Stimulated activated naive B cell treated with anti-CD40 and anti-IgM and Interleukin-4, amounts not matched to agents 10 μg/mL and 1 μg/mL and 100 μg/mL, for 72 hours (primary cell): ENCODE data around the gene RNF135.
A peak's percentile ranks its signal among the peaks of the same experiment; 100 is the strongest.
"Not testable (repeated sequence)": the region's sequence is repeated elsewhere in the genome, so short reads cannot be mapped to it uniquely, and the experiment has no call there.

Experiments
- ATAC-seq, 2 donors: fragments of 150-1000 bp; cut with Tn5 transposase; replicated peaks; 2 replicates each; pipeline ENCODE4 v1.10.0; 2021; ENCODE audit warnings: moderate library complexity in 1 of 2
- DNase-seq: peaks from one replicate; pipeline ENCODE4 v3.0.0; 2021
- H3K27ac Mint-ChIP-seq: one replicate; pipeline ENCODE4 v1.8.0; 2022; ENCODE audit warnings: mild to moderate bottlenecking, mixed read lengths
- H3K27me3 Mint-ChIP-seq, 2 donors: one replicate each; pipeline ENCODE4 v1.8.0; 2022; ENCODE audit warnings: mixed read lengths in 2 of 2
- H3K36me3 Mint-ChIP-seq, 2 donors: one replicate each; pipeline ENCODE4 v1.8.0; 2022; ENCODE audit warnings: mixed read lengths in 2 of 2, mild to moderate bottlenecking in 1 of 2
- H3K4me1 Mint-ChIP-seq, 2 donors: one replicate each; pipeline ENCODE4 v1.8.0; 2022; ENCODE audit warnings: mixed read lengths in 2 of 2, mild to moderate bottlenecking in 1 of 2
- H3K4me3 Mint-ChIP-seq, 2 donors: one replicate each; pipeline ENCODE4 v1.8.0; 2022; ENCODE audit warnings: mild to moderate bottlenecking in 2 of 2, mixed read lengths in 2 of 2, moderate library complexity in 1 of 2
- H3K9me3 Mint-ChIP-seq, 2 donors: one replicate each; pipeline ENCODE4 v1.8.0; 2022; ENCODE audit warnings: mixed read lengths in 2 of 2, mild to moderate bottlenecking in 1 of 2

The RNF135 gene

DNA sequence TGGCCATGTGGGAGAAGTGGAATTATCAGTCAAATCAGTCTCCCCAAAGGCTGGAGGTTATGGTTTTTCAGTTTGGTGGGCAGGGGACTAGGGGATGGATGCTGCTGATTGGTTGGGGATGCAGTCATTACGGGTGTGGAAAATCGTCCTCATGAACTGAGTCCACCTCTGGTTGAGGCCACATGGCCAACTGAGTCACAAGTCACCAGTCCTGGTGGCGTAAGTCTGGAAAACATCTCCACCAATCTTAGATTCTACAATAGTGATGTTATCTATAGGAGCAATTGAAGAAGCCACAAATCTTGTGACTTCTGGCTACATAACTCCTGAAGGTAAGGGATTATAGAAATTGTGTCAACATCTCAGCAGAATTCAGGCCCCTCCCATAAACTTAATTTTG, 5.2 kb upstream of the RNF135 start:
- ATAC-seq = no peak
- no peaks in the 10 kb centered on the region for H3K9me3 Mint-ChIP-seq

DNA sequence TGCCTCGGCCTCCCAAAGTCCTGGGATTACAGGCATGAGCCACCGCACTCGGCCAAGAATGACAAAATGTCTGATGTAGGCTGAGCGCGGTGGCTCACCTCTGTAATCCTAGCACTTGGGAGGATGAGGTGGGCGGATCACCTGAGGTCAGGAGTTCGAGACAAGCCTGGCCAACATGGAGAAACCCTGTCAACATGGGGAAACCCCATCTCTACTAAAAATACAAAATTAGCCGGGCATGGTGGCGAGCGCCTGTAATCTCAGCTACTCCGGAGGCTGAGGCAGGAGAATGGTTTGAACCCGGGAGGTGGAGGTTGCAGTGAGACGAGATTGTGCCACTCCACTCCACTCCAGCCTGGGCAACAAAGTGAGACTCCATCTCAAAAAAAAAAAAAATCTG, 2.9 kb upstream of the RNF135 start:
- H3K9me3 Mint-ChIP-seq = not testable (repeated sequence)

More for the DNA sequence above, 5.2 kb upstream of the RNF135 start:
- peaks cover 28 to 53% of the 10 kb centered on the region in 2 donors for H3K4me1 Mint-ChIP-seq
- H3K36me3 Mint-ChIP-seq = no peaks in the 10 kb centered on the region
- no peak overlapping the region for H3K4me3 Mint-ChIP-seq
- no peaks in the 10 kb centered on the region for H3K27me3 Mint-ChIP-seq
- no peak for DNase-seq
- H3K27ac Mint-ChIP-seq = no peak overlapping the region

DNA sequence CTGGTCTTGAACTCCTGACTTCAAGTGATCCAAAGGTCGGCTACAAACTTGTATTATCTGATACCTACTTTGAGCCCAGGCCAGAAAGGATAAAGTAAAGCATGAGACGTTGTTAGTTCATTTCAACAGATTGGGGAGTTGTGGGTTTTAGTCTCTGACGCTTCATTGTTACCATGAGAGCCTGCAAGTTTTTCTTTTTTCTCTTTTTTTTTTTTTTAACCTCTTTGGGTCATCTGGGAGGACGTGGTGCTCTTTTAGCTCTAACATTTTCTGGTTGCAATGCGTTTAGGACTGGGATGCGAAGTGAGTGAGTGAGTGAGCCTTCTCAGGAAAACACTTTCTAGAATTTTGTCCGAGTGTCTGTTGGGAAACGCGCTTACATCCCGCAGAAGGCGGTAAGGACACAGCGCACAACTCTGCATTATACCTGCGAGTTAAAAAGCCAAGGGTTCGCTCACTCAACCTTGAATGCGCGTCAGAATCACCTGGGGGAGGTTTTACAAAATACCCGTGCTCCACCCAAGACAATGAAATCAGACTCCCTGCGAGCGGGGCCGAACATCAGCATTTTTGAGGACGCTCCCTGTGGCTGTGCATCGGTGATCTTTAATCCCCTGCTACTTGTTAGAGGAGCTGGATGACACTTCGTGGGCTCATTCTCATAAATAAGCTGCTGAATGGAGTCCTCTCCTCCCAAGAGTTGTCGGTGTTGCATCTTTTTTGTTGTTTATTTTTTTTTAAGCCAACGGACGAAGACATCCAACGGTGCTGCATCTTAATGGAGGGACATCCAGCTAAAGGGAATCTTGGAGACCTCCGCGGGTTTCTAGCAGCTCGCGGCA, 629 bp upstream of the RNF135 start:
- Mint-ChIP-seq H3K4me1 (peaks cover 25 to 59% of the 10 kb centered on the region in 2 donors), H3K4me3 (peak overlapping the region; percentile 98), H3K27me3 (no peaks in the 10 kb centered on the region), H3K36me3 (peaks cover 10 to 18% of the 10 kb centered on the region in 2 donors), H3K9me3 (peaks cover 0 to 4% of the 10 kb centered on the region in 2 donors), H3K27ac (peak overlapping the region; percentile 98)
- ATAC-seq (peak; percentile 20 to 27), DNase-seq (peak; percentile 37)

More for the DNA sequence above, 2.9 kb upstream of the RNF135 start:
- H3K27me3 Mint-ChIP-seq, DNase-seq, H3K27ac Mint-ChIP-seq: not testable (repeated sequence)
- Mint-ChIP-seq H3K36me3 (peaks cover 6 to 13% of the 10 kb centered on the region in 2 donors), H3K4me1 (peaks cover 24 to 49% of the 10 kb centered on the region in 2 donors), H3K4me3 (peak overlapping the region; percentile 72 to 76)
- ATAC-seq = peak; percentile 4 to 5

DNA sequence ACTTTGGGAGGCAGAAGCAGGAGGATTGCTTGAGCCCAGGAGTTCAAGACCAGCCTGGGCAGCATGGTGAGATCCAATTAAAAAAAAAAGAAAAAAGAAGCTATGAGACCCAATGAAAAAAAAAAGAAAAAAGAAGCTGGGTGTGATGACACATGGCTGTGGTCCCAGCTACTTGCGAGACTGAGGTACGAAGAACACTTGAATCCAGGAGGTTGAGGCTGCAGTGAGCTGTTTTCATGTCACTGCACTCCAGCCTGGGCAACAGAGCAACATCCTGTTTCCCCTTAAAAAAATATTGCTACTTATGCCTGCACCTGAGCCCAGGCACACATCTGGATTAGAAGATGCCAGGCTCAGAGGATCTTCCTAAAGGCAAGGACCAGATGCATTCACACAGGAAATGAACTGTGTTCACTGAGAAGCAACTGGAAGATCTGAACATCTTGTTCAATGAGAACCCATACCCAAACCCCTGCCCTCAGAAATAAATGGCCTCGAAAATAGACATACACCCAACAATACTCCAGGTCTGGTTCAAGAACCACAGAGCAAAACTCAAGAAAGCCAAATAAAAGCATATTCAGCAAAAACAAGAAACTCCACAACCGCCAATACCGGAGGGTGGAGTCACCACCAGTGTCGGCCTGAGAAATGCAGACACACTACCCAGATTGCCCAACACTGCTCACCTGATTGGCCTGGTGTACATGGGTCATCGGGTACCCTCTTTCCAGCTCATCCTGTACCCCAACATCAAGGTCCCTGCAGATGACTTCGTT, 4.4 kb downstream of the RNF135 start:
- ATAC-seq = no peak
- no peak for DNase-seq
- Mint-ChIP-seq H3K4me1 (peaks cover 15 to 54% of the 10 kb centered on the region in 2 donors), H3K27ac (no peak overlapping the region), H3K27me3 (no peaks in the 10 kb centered on the region), H3K4me3 (no peak overlapping the region), H3K36me3 (peaks cover 21 to 36% of the 10 kb centered on the region in 2 donors), H3K9me3 (peaks cover 1 to 4% of the 10 kb centered on the region in 2 donors)

DNA sequence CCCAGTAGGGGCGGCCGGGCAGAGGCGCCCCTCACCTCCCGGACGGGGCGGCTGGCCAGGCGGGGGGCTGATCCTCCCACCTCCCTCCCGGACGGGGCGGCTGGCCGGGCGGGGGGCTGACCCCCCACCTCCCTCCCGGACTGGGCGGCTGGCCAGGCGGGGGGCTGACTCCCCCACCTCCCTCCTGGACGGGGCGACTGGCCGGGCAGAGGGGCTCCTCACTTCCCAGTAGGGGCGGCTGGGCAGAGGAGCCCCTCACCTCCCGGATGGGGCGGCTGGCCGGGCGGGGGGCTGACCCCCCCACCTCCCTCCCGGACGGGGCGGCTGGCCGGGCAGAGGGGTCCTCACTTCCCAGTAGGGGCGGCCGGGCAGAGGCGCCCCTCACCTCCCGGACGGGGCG, 9.1 kb downstream of the RNF135 start:
- H3K27ac Mint-ChIP-seq, ATAC-seq, DNase-seq, H3K4me3 Mint-ChIP-seq, H3K27me3 Mint-ChIP-seq, H3K9me3 Mint-ChIP-seq: not testable (repeated sequence)
- peaks cover 18 to 36% of the 10 kb centered on the region in 2 donors for H3K4me1 Mint-ChIP-seq
- H3K36me3 Mint-ChIP-seq = peaks cover 18 to 28% of the 10 kb centered on the region in 2 donors

DNA sequence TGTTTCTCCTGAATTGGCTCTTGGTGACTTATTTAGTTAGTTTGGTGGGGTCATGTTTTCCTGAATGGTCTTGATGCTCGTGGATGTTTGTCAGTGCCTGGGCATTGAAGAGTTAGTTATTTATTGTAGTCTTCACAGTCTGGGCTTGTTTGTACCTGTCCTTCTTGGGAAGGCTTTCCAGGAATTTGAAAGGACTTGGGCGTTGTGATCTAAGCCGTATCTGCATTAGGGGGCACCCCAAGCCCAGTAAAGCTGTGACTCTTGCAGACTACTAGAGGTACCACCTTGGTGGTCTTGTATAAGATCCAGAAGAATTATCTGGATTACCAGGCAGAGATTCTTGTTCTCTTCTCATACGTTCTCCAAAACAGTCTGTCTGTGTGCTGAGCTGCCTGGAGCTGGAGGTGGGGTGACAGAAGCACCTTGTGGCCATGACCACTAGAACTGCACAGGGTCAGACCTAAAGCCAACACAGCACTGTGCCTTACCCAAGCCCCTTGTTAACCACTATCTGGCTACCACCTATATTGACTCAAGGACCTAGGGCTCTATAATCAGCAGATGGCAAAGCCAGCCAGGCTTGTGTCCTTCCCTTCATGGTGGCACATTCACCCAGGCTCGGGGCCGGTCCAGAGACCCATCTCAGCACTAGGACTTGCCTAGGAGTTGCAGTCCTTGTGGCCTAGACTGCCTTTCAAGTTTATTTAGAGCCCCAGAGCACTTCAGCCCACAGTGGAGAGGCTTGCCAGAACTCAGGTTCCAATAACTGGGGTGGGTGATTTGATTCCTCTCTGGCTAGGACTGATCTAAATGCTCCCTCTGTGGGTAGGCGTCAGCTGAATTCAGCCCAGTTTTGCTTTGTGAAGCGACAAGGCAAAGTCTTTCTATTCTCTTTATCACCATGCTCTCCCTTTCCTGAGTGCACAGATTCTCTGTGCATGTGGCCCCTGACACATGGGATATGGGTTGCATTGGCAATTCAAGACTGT, 11.0 kb downstream of the RNF135 start:
- Mint-ChIP-seq H3K27ac (peak overlapping the region; percentile 4), H3K27me3 (no peaks in the 10 kb centered on the region), H3K4me3 (no peak overlapping the region), H3K4me1 (peaks cover 18 to 25% of the 10 kb centered on the region in 2 donors), H3K36me3 (peaks cover 18 to 25% of the 10 kb centered on the region in 2 donors), H3K9me3 (no peaks in the 10 kb centered on the region)
- DNase-seq (no peak), ATAC-seq (no peak)

DNA sequence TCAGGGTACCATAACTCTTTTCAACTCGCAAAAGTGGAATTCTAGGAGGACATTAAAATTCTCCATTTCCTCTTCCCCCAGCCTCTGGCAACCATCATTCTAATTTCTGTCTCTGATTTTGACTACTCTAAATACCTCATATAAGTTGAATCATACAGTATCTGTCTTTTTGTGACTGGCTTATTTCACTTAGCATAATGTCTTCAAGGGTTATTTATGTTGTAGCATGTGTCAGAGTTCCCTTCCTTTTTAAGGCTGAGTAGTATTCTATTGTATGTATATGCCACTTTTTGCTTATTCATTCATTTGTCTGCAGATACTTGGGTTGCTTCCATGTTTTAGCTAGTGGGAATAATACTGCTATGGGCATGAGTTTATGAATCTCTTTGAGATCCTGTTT, 12.0 kb downstream of the RNF135 start:
- Mint-ChIP-seq H3K36me3 (peaks cover 21 to 27% of the 10 kb centered on the region in 2 donors), H3K4me3 (no peak overlapping the region), H3K9me3 (no peaks in the 10 kb centered on the region), H3K4me1 (peaks cover 18 to 21% of the 10 kb centered on the region in 2 donors), H3K27me3 (no peaks in the 10 kb centered on the region), H3K27ac (peak overlapping the region; percentile 21)
- ATAC-seq (no peak), DNase-seq (no peak)

DNA sequence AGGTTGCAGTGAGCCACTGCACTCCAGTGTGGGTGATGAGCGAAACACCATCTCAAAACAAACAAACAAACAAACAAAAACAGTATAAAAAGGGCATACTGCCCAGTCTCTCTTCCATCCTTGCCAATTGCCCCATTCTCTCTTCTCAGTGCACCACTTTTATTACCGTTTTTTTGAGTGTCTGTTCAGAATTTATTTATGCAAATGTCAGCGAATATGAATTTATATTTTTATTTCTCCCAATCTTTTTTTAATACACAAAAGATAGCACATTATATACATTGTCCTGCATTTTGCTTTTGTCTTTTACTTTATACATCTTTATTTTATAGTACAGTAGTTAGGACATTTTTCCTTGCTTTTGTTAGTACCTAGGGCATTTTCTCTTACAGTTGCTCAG, 19.6 kb downstream of the RNF135 start:
- no peak overlapping the region for H3K4me3 Mint-ChIP-seq
- peaks cover 18 to 32% of the 10 kb centered on the region in 2 donors for H3K36me3 Mint-ChIP-seq
- no peak overlapping the region for H3K27ac Mint-ChIP-seq
- ATAC-seq (no peak), DNase-seq (no peak)
- no peaks in the 10 kb centered on the region for H3K9me3 Mint-ChIP-seq
- H3K27me3 Mint-ChIP-seq = no peaks in the 10 kb centered on the region
- H3K4me1 Mint-ChIP-seq = no peaks in the 10 kb centered on the region

DNA sequence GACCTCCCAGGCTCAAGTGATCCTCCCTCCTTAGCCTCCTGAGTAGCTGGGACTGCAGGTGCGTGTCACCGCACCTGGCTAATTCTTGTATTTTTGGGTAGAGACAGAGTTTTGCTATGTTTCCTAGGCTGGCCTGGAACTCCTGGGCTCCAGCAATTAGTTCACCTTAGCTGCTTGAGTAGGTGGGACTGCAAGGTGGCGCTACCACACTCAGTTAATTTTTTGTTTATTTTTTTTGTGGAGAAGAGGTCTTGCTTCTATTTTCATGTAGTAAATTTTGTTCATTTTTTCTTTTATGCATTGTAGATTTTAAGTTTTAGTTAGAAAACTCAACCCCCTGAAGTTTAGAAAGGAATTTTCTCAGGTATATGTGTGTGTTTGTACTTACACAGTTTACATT, 21.7 kb downstream of the RNF135 start:
- no peak for ATAC-seq
- Mint-ChIP-seq H3K4me1 (peaks cover 0 to 2% of the 10 kb centered on the region in 2 donors), H3K4me3 (no peak overlapping the region), H3K9me3 (no peaks in the 10 kb centered on the region), H3K27ac (peak overlapping the region; percentile 20), H3K27me3 (no peaks in the 10 kb centered on the region), H3K36me3 (peaks cover 24 to 33% of the 10 kb centered on the region in 2 donors)
- no peak for DNase-seq

DNA sequence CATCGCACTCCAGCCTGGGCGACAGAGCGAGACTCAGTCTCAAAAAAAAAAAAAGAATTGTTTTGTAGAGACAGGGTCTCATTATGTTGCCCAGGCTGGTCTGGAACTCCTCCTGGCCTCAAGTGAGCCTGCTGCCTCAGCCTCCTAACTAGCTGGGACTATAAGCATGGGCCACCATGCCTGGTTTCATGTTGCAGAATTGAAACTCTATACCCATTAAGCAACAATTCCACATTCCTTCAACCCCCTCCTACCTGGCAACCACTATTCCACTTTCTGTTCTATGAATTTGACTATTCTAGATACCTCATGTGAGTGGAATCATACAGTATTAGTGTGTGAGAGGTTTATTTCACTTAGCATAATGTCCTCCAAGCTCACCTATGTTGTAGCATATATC, 24.5 kb downstream of the RNF135 start:
- no peak overlapping the region for H3K27ac Mint-ChIP-seq
- H3K4me1 Mint-ChIP-seq = peaks cover 0 to 2% of the 10 kb centered on the region in 2 donors
- H3K36me3 Mint-ChIP-seq = peaks cover 32 to 42% of the 10 kb centered on the region in 2 donors
- ATAC-seq = no peak
- no peak for DNase-seq
- H3K27me3 Mint-ChIP-seq = no peaks in the 10 kb centered on the region
- no peak overlapping the region for H3K4me3 Mint-ChIP-seq
- no peaks in the 10 kb centered on the region for H3K9me3 Mint-ChIP-seq

DNA sequence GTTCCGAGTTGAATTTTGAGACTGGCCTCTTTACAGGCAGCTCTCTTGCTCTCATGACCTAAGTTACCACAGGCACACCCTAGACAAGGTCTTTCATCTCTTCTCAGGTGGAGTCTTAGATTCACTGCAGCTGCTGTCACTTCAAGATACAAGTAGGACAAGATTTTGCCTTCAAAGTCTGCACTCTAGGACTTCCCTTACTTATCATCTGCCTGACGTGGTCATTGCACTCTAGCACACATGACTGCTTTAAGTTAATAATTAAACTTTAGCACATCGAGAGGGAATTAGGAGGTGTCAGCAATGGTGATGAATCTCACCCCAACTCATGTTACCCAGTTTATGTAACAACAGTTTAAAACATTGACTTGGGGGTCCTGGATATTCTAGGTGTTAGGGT, 25.6 kb downstream of the RNF135 start:
- Mint-ChIP-seq H3K36me3 (peaks cover 32 to 36% of the 10 kb centered on the region in 2 donors), H3K4me1 (peaks cover 0 to 2% of the 10 kb centered on the region in 2 donors), H3K9me3 (no peaks in the 10 kb centered on the region), H3K27ac (no peak overlapping the region), H3K27me3 (no peaks in the 10 kb centered on the region), H3K4me3 (no peak overlapping the region)
- no peak for ATAC-seq
- DNase-seq = no peak

DNA sequence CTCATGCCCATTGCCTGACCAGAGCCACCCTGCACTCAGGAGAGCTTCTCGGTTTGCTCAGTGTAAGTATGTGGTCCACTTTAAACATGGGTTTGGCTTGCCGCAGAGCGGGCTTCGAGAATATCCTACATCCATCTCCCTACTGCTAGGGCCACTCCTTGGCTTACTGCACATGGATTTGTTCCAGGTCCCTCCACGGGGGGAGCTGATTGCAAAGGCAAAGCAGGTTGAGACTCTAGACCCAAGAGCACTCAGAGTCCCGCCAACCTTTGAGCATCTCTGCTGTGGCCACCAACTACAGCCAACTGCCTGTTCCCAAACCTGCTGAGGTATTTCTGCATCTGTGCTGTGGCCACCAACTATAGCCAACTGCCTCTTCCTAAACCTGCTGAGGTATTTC, 26.4 kb downstream of the RNF135 start:
- no peaks in the 10 kb centered on the region for H3K27me3 Mint-ChIP-seq
- peaks cover 38 to 42% of the 10 kb centered on the region in 2 donors for H3K36me3 Mint-ChIP-seq
- no peak for ATAC-seq
- H3K9me3 Mint-ChIP-seq = no peaks in the 10 kb centered on the region
- H3K4me3 Mint-ChIP-seq = no peak overlapping the region
- no peak for DNase-seq
- no peak overlapping the region for H3K27ac Mint-ChIP-seq
- H3K4me1 Mint-ChIP-seq = peaks cover 0 to 2% of the 10 kb centered on the region in 2 donors

DNA sequence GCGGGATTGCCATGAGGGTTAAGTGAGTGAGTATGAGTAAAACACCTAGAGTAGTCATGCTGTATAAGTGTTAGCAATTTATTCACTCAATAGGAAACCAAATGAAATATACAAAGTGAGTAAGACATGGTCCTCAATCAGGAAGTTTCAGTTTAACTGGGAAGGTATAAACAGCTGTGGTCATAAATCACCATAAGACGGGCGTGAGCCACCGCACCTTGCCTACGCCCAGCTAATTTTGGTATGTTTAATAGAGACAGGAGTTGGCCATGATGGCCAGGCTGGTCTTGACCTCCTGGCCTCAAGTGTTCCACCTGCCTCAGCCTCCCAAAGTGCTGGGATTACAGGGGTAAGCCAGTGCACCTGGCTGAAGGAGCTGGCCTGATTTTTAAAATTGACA, 27.0 kb downstream of the RNF135 start:
- H3K27me3 Mint-ChIP-seq = no peaks in the 10 kb centered on the region
- no peak overlapping the region for H3K4me3 Mint-ChIP-seq
- DNase-seq (no peak), ATAC-seq (no peak)
- no peaks in the 10 kb centered on the region for H3K9me3 Mint-ChIP-seq
- H3K36me3 Mint-ChIP-seq = peaks cover 38 to 43% of the 10 kb centered on the region in 2 donors
- H3K27ac Mint-ChIP-seq = no peak overlapping the region
- H3K4me1 Mint-ChIP-seq = peaks cover 0 to 2% of the 10 kb centered on the region in 2 donors

DNA sequence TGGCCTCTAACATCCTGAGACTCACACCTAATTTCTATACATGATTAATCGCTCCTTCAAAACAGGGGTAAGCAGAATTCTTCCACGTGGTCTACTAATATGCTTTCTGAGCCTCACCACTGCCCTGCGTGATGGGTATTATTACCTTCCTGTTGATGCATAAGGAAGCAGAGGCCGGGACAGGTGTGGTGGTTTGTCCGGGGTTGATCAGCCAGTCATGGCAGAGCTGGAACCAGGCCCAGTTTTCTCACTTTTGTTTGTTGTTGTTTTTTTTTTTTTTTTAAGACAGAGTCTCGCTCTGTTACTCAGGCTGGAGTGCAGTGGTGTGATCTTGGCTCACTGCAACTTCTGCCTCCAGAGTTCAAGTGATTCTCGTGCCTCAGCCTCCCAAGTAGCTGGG, 31.2 kb downstream of the RNF135 start:
- DNase-seq = no peak
- no peaks in the 10 kb centered on the region for H3K27me3 Mint-ChIP-seq
- no peak overlapping the region for H3K27ac Mint-ChIP-seq
- no peak overlapping the region for H3K4me3 Mint-ChIP-seq
- H3K4me1 Mint-ChIP-seq = peaks cover 7 to 12% of the 10 kb centered on the region in 2 donors
- no peak for ATAC-seq
- H3K9me3 Mint-ChIP-seq = peaks cover 0 to 4% of the 10 kb centered on the region in 2 donors
- H3K36me3 Mint-ChIP-seq = peaks cover 41 to 50% of the 10 kb centered on the region in 2 donors
